Right ventricle myocardium superior (tissue), 1 donor: ENCODE results near the gene PLAC9. TPM values are rescaled to one million over a fixed set of nuclear protein-coding genes. Genes with fewer than 3 reads are reported as not detected.

Experiments used
- ATAC-seq: fragments of 200-7000 bp; cut with Tn5 transposase; one replicate; pipeline ENCODE4 v1.9.1; 2020; ENCODE audit warnings: mild to moderate bottlenecking; ENCODE audit not compliant: poor library complexity
- DNase-seq: peaks from one replicate; pipeline ENCODE4 v3.0.0-alpha.2; 2020
- intact Hi-C: fragments of 100-400 bp; cut with DNase I; formaldehyde crosslinking; loops from one replicate; pipeline ENCODE4 v1.11.2; 2022
- total RNA-seq: library from RNA; stranded (reverse); fragmentation: NEBNext Ultra II Directional; extraction: Animal tissue kit (Norgen Biotek cat#: 25700); gene quantifications from one replicate; pipeline ENCODE4 v1.2.1, GENCODE V29; 2021
- donor health status: DM: no; HTN: yes; CAD: no; lungs with severe emphysema.

Gene PLAC9
- total RNA-seq, 1 donor from 2014 or later: 29.1 TPM

DNA sequence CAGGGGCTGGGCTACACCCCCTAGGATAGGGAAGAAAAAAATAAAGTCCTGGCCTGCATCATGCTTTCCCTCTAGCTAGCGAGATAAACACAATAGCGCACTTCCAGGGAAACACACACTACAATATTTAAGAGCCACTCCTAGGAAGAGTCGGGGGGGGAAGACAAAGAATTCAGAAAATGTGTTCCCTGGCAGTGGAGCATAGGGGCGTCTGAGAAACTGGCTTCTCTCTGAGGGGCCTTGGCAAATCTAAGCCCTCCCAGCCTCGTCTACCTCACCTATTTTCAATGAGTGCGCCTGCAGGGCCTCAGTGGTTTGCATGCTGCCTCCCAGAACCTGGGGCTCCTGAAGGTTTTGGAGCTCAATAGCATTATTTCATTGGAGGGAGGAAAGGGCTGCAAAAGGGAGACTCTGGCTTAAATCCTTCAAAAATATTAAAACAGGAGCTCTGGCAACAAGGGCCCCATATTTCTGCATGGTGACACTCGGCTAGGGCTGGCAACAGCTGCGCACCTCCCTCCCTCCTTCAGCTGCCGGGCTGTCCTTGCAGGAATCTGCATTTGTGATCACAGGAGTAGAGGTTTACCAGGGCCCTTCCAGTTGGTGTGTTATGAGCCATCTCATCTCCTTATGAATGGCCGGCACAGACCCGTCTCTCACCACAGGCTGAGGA is 62.0 kb downstream of the PLAC9 start:
- intact Hi-C loops: no loop called here
- ATAC-seq (no peak), DNase-seq (no peak)

Other genes with a start within 250 kb of the PLAC9 start
- gene SFTPD, start 183.6 kb upstream of the PLAC9 start, total RNA-seq: 0.81 TPM
- gene TMEM254, start 54.1 kb upstream of the PLAC9 start, total RNA-seq: 7.6 TPM
- 434 TPM for gene ANXA11, start 72.8 kb downstream of the PLAC9 start, total RNA-seq
- gene MAT1A, start 156.9 kb downstream of the PLAC9 start, total RNA-seq: 0.30 TPM
- not detected for gene DYDC1, start 224.0 kb downstream of the PLAC9 start, total RNA-seq
- gene DYDC2, start 224.1 kb downstream of the PLAC9 start, total RNA-seq: not detected